Prostate gland (tissue), 2 donors: Measurements from ENCODE around the gene COL4A1.

Experiments used
- CTCF ChIP-seq, 4 experiments: fragments of 200-600 bp in 2 of 4; fragments of 450-650 bp in 2 of 4; sonication (generic) in 2 of 4; IDR thresholded peaks; 1 replicate in 3 of 4; 2 replicates in 1 of 4; pipeline ENCODE4 v1.5.1; 2016 to 2019; ENCODE audit warnings: antibody characterized with exemption in 4 of 4, mild to moderate bottlenecking in 2 of 4, moderate library complexity in 2 of 4
- POLR2A ChIP-seq: fragments of 450-650 bp; IDR thresholded peaks from one replicate; pipeline ENCODE4 v1.6.1; 2016; ENCODE audit warnings: antibody characterized with exemption, mild to moderate bottlenecking

- TF ChIP-seq POLR2A (no peak), CTCF (IDR thresholded peaks at IDR 0.05) (no peak)
Observed at GRCh38 chr13:110266431-110266809, 40.5 kb downstream of the COL4A1 start.
